ENCODE data around the gene EFHD2.
A peak's percentile ranks its signal among the peaks of the same experiment; 100 is the strongest.

Gene EFHD2

GRCh38 chr1:15434739-15435138 is 25.1 kb downstream of the EFHD2 start:
- DNase-seq, result peak; percentile 85

GRCh38 chr1:15435239-15436077 is 25.8 kb downstream of the EFHD2 start:
- DNase-seq, result no peak

- no peak for DNase-seq
Measured at GRCh38 chr1:15436881-15437442, 27.3 kb downstream of the EFHD2 start.

GRCh38 chr1:15439325-15439724 is 29.6 kb downstream of the EFHD2 start:
- no peak for DNase-seq

- DNase-seq, result no peak
Measured at GRCh38 chr1:15440357-15440756, 30.7 kb downstream of the EFHD2 start.

GRCh38 chr1:15441247-15441646 is 31.6 kb downstream of the EFHD2 start:
- DNase-seq, result no peak

- no peak for DNase-seq
Measured at GRCh38 chr1:15442119-15442518, 32.4 kb downstream of the EFHD2 start.

- DNase-seq, result no peak
Measured at GRCh38 chr1:15442759-15443158, 33.1 kb downstream of the EFHD2 start.

- DNase-seq, result no peak
Measured at GRCh38 chr1:15443281-15443680, 33.6 kb downstream of the EFHD2 start.

GRCh38 chr1:15444468-15445389 is 35.0 kb downstream of the EFHD2 start:
- DNase-seq, result no peak

- DNase-seq, result no peak
Measured at GRCh38 chr1:15445390-15446122, 35.9 kb downstream of the EFHD2 start.

- no peak for DNase-seq
Measured at GRCh38 chr1:15446212-15446611, 36.5 kb downstream of the EFHD2 start.

GRCh38 chr1:15448877-15449462 is 39.3 kb downstream of the EFHD2 start:
- DNase-seq, result no peak

GRCh38 chr1:15449567-15449966 is 39.9 kb downstream of the EFHD2 start:
- DNase-seq, result no peak

- DNase-seq, result no peak
Measured at GRCh38 chr1:15451014-15451722, 41.5 kb downstream of the EFHD2 start.

- no peak for DNase-seq
Measured at GRCh38 chr1:15452216-15452615, 42.5 kb downstream of the EFHD2 start.

- no peak for DNase-seq
Measured at GRCh38 chr1:15452866-15453571, 43.3 kb downstream of the EFHD2 start.

GRCh38 chr1:15453734-15454133 is 44.0 kb downstream of the EFHD2 start:
- DNase-seq, result no peak

- DNase-seq, result no peak
Measured at GRCh38 chr1:15454256-15454655, 44.6 kb downstream of the EFHD2 start.

- DNase-seq, result peak; percentile 72
Measured at GRCh38 chr1:15455522-15455921, 45.8 kb downstream of the EFHD2 start.

GRCh38 chr1:15456313-15456954 is 46.7 kb downstream of the EFHD2 start, which contains the start of gene CELA2A:
TSS of gene CELA2A (plus strand) at chr1:15456732. CDS start at chr1:15456754, 22 bp downstream.
- no peak for DNase-seq
